Erythroblast (primary cell): Measurements from ENCODE around the gene ORMDL3.

Experiments used
- GATA1 ChIP-seq: IDR thresholded peaks from 2 replicates; pipeline ENCODE4 v1.6.1; 2011; ENCODE audit warnings: low read depth, mild to moderate bottlenecking, control low read depth, low read length, moderate library complexity
- POLR2A ChIP-seq: IDR thresholded peaks from 2 replicates; pipeline ENCODE4 v1.6.1; 2011; ENCODE audit warnings: mild to moderate bottlenecking, low read length

- TF ChIP-seq POLR2A (no peak), GATA1 (no peak)
Observed at GRCh38 chr17:39928858-39929645, 1.7 kb upstream of the ORMDL3 start.
